ENCODE results near the gene E2F2. TPM values are rescaled to one million over a fixed set of nuclear protein-coding genes. Genes with fewer than 3 reads are reported as not detected.
"Not testable (repeated sequence)": the region's sequence is repeated elsewhere in the genome, so short reads cannot be mapped to it uniquely, and the experiment has no call there.

E2F2 gene
- total RNA-seq, 1 donor from 2014 or later = 1.3 TPM

DNA sequence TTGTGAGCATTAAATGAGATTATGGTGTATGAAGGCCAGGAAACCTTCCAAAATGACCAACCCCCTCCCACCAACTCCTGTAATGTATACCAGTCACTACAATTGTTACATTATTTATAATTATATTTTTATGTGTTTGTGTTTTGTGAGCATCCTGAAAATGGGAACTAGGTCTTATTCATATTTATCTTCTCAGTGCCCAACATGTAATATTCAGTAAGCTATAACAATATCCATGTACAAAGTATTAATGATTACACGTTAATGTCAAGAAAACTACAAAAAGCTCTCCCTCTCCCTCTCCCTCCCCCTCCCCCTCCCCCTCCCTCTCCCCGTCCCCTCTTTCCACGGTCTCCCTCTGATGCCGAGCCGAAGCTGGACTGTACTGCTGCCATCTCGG is 28.1 kb downstream of the E2F2 start:
- no peak overlapping the region for H3K27ac Mint-ChIP-seq (ENCODE audit: unreplicated experiment)
- H3K9me3 Mint-ChIP-seq (ENCODE audit: unreplicated experiment) = no peaks in the 10 kb centered on the region
- H3K4me1 Mint-ChIP-seq (ENCODE audit: unreplicated experiment) = no peaks in the 10 kb centered on the region
- peaks cover 2% of the 10 kb centered on the region for H3K27me3 Mint-ChIP-seq (ENCODE audit: unreplicated experiment)
- H3K36me3 Mint-ChIP-seq (ENCODE audit: unreplicated experiment) = no peaks in the 10 kb centered on the region
- H3K4me3 Mint-ChIP-seq (ENCODE audit: unreplicated experiment) = no peak overlapping the region
- no peak for DNase-seq (ENCODE audit: extremely low spot score, unreplicated experiment)
- TF ChIP-seq, protein P1, sequence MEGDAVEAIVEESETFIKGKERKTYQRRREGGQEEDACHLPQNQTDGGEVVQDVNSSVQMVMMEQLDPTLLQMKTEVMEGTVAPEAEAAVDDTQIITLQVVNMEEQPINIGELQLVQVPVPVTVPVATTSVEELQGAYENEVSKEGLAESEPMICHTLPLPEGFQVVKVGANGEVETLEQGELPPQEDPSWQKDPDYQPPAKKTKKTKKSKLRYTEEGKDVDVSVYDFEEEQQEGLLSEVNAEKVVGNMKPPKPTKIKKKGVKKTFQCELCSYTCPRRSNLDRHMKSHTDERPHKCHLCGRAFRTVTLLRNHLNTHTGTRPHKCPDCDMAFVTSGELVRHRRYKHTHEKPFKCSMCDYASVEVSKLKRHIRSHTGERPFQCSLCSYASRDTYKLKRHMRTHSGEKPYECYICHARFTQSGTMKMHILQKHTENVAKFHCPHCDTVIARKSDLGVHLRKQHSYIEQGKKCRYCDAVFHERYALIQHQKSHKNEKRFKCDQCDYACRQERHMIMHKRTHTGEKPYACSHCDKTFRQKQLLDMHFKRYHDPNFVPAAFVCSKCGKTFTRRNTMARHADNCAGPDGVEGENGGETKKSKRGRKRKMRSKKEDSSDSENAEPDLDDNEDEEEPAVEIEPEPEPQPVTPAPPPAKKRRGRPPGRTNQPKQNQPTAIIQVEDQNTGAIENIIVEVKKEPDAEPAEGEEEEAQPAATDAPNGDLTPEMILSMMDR (IDR thresholded peaks at IDR 0.05) = no peak

DNA sequence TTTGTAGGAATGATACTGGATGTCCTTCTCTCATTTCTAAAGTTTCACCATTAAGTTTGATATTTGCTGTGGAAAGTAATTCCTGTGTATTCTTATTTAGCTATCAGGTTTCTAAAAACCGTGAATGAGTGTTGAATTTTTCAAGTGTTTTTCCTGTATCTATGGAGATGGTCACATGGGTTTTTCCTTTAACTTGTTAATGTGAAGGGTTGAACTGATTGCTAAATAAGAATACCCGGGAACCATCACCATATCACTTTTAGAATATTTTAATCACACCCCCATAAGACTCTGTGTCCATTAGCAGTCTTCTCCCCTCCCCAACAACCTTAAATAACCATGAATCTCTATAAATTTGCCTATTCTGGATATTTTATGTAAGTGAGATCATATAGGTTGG is 30.6 kb downstream of the E2F2 start:
- H3K36me3 Mint-ChIP-seq (ENCODE audit: unreplicated experiment) = no peaks in the 10 kb centered on the region
- no peaks in the 10 kb centered on the region for H3K4me1 Mint-ChIP-seq (ENCODE audit: unreplicated experiment)
- no peak overlapping the region for H3K27ac Mint-ChIP-seq (ENCODE audit: unreplicated experiment)
- DNase-seq (ENCODE audit: extremely low spot score, unreplicated experiment) = no peak
- H3K4me3 Mint-ChIP-seq (ENCODE audit: unreplicated experiment) = no peak overlapping the region
- no peaks in the 10 kb centered on the region for H3K9me3 Mint-ChIP-seq (ENCODE audit: unreplicated experiment)
- H3K27me3 Mint-ChIP-seq (ENCODE audit: unreplicated experiment) = peaks cover 2% of the 10 kb centered on the region
- TF ChIP-seq, protein P1 (IDR thresholded peaks at IDR 0.05) = no peak

DNA sequence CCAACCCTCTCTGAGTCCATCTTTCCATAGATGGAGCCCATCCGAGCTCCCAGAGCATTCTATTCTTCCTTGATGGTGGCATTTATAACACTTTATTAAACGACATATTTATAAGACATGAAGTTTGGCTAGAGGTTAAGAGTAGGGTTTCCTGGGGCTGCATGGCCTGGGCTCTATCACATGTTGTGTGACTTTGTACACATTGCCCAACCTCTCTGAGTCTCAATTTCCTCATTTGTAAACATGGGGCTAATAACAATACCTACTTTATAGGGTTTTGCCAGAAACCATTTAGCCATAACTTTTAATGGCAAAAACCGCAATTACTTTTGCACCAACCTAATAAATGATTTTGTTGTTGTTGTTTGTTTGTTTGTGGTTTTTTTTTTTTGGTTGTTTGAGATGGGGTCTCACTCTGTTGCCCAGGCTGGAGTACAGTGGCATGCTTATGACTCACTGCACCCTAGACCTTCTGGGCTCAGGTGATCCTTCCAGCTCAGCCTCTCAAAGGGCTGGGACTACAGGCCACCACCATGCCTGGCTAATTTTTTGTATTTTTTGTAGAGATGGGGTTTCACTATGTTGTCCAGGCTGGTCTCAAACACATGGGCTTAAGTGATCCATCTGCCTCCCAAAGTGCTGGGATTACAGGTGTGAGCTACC is 33.1 kb downstream of the E2F2 start:
- no peak for DNase-seq (ENCODE audit: extremely low spot score, unreplicated experiment)
- H3K27ac Mint-ChIP-seq (ENCODE audit: unreplicated experiment) = no peak overlapping the region
- TF ChIP-seq, protein P1 (IDR thresholded peaks at IDR 0.05) = no peak
- no peaks in the 10 kb centered on the region for H3K9me3 Mint-ChIP-seq (ENCODE audit: unreplicated experiment)
- peaks cover 5% of the 10 kb centered on the region for H3K27me3 Mint-ChIP-seq (ENCODE audit: unreplicated experiment)
- no peaks in the 10 kb centered on the region for H3K4me1 Mint-ChIP-seq (ENCODE audit: unreplicated experiment)
- no peak overlapping the region for H3K4me3 Mint-ChIP-seq (ENCODE audit: unreplicated experiment)
- H3K36me3 Mint-ChIP-seq (ENCODE audit: unreplicated experiment) = no peaks in the 10 kb centered on the region

DNA sequence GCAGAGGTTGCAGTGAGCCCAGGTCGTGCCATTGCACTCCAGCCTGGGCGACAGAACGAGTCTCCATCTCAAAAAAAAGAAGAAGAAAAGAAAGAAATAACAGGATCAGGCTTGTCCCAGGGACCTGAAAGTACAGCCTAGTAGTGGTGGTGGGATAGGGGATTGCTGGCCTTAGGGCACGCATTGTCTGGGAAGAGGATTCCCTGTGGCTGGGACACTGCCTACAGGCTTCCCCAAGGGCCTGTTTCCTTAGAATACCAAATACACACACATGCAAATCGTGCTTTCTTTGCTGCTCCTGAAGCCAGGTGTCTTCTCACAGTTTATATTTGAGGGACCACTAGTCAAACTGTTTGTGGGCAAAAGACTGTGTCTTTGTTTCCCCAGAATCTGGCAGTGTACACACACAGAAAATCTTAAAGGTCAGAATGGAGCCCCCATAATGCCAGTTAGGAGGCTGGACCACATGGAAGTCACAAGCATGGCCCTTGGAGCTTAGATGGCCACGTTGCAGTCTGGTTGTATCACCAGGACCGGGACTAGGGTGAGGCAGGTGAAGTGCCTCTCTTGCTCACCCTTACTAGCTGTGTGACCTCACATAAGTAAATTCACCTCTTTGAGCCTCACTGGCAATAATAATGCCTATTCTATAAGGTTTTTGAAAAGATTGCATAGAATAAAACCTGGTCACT is 34.4 kb downstream of the E2F2 start:
- TF ChIP-seq, protein P1 (IDR thresholded peaks at IDR 0.05) = no peak
- no peak overlapping the region for H3K27ac Mint-ChIP-seq (ENCODE audit: unreplicated experiment)
- H3K4me1 Mint-ChIP-seq (ENCODE audit: unreplicated experiment) = no peaks in the 10 kb centered on the region
- H3K4me3 Mint-ChIP-seq (ENCODE audit: unreplicated experiment) = no peak overlapping the region
- H3K9me3 Mint-ChIP-seq (ENCODE audit: unreplicated experiment) = no peaks in the 10 kb centered on the region
- H3K36me3 Mint-ChIP-seq (ENCODE audit: unreplicated experiment) = no peaks in the 10 kb centered on the region
- peaks cover 5% of the 10 kb centered on the region for H3K27me3 Mint-ChIP-seq (ENCODE audit: unreplicated experiment)
- no peak for DNase-seq (ENCODE audit: extremely low spot score, unreplicated experiment)

DNA sequence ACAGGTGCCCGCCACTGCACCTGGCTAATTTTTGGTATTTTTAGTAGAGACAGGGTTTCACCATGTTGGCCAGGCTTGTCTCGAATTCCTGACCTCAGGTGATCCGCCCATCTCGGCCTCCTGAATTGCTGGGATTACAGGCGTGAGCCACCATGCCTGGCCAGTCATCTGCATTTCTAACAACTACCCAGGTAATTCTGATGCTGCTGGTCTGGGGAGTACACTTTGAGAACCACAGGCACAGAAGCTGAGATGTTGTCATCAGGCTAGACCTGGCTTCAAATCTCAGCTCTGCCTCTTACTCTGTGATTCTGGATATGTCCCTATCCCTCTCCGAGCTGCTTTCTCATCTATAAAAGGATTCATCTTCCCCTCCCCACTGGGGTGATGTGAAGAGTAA is 36.2 kb downstream of the E2F2 start:
- not testable (repeated sequence) for DNase-seq (ENCODE audit: extremely low spot score, unreplicated experiment); H3K36me3 Mint-ChIP-seq (ENCODE audit: unreplicated experiment); H3K4me3 Mint-ChIP-seq (ENCODE audit: unreplicated experiment); H3K27ac Mint-ChIP-seq (ENCODE audit: unreplicated experiment); H3K9me3 Mint-ChIP-seq (ENCODE audit: unreplicated experiment); H3K4me1 Mint-ChIP-seq (ENCODE audit: unreplicated experiment)
- H3K27me3 Mint-ChIP-seq (ENCODE audit: unreplicated experiment) = peaks cover 15% of the 10 kb centered on the region

DNA sequence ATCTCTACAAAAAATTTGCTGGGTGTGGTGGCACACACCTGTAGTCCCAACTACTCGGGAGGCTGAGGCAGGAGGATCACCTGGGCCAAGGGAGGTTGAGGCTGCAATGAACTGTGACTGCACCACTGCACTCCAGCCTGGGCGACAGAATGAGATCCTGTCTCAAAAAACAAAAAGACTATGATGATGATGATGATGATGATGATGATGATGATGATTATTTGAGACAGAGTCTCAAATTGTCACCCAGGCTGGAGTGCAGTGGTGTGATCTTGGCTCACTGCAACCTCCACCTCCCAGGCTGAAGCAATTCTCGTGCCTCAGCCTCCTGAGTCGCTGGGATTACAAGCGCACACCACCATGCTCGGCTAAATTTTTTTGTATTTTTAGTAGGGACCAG is 38.3 kb downstream of the E2F2 start:
- not testable (repeated sequence) for H3K36me3 Mint-ChIP-seq (ENCODE audit: unreplicated experiment); H3K27ac Mint-ChIP-seq (ENCODE audit: unreplicated experiment)

More for the DNA sequence above, 38.3 kb downstream of the E2F2 start:
- H3K27me3 Mint-ChIP-seq (ENCODE audit: unreplicated experiment) = peaks cover 19% of the 10 kb centered on the region
- H3K4me1 Mint-ChIP-seq (ENCODE audit: unreplicated experiment); H3K4me3 Mint-ChIP-seq (ENCODE audit: unreplicated experiment); H3K9me3 Mint-ChIP-seq (ENCODE audit: unreplicated experiment); DNase-seq (ENCODE audit: extremely low spot score, unreplicated experiment): not testable (repeated sequence)

All from osteocyte (in vitro differentiated cells).